ENCODE data around the gene UBXN6.

The UBXN6 gene

GRCh38 chr19:4477034-4477801 lies 19.6 kb upstream of the UBXN6 start:
- H3K36me3 Mint-ChIP-seq (ENCODE audit: low read depth) = peaks cover 27% of the 10 kb centered on the region
- H3K4me3 Mint-ChIP-seq = peak overlapping the region in 2 of 3 experiments; percentile 43 to 53
- H3K27me3 Mint-ChIP-seq (ENCODE audit: low read depth) = no peaks in the 10 kb centered on the region
- no peaks in the 10 kb centered on the region for H3K9me3 Mint-ChIP-seq
- TF ChIP-seq, protein P1, sequence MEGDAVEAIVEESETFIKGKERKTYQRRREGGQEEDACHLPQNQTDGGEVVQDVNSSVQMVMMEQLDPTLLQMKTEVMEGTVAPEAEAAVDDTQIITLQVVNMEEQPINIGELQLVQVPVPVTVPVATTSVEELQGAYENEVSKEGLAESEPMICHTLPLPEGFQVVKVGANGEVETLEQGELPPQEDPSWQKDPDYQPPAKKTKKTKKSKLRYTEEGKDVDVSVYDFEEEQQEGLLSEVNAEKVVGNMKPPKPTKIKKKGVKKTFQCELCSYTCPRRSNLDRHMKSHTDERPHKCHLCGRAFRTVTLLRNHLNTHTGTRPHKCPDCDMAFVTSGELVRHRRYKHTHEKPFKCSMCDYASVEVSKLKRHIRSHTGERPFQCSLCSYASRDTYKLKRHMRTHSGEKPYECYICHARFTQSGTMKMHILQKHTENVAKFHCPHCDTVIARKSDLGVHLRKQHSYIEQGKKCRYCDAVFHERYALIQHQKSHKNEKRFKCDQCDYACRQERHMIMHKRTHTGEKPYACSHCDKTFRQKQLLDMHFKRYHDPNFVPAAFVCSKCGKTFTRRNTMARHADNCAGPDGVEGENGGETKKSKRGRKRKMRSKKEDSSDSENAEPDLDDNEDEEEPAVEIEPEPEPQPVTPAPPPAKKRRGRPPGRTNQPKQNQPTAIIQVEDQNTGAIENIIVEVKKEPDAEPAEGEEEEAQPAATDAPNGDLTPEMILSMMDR (IDR thresholded peaks at IDR 0.05; ENCODE audit: unreplicated experiment in 3 of 3) = no peak
- peaks cover 8% of the 10 kb centered on the region for H3K4me1 Mint-ChIP-seq
- H3K27ac Mint-ChIP-seq = no peak overlapping the region

GRCh38 chr19:4474514-4475022 lies 17.0 kb upstream of the UBXN6 start:
- Mint-ChIP-seq H3K27ac (peak overlapping the region; percentile 81 to 91 (median 84)), H3K27me3 (ENCODE audit: low read depth) (no peaks in the 10 kb centered on the region), H3K4me1 (peaks cover 8% of the 10 kb centered on the region), H3K4me3 (peak overlapping the region; percentile 88 to 90 (median 90)), H3K36me3 (ENCODE audit: low read depth) (peaks cover 19% of the 10 kb centered on the region), H3K9me3 (no peaks in the 10 kb centered on the region)
- TF ChIP-seq, protein P1 (IDR thresholded peaks at IDR 0.05; ENCODE audit: unreplicated experiment in 3 of 3) = no peak

GRCh38 chr19:4473763-4474513 lies 16.3 kb upstream of the UBXN6 start:
- Mint-ChIP-seq H3K9me3 (no peaks in the 10 kb centered on the region), H3K36me3 (ENCODE audit: low read depth) (peaks cover 19% of the 10 kb centered on the region), H3K27me3 (ENCODE audit: low read depth) (no peaks in the 10 kb centered on the region), H3K27ac (peak overlapping the region; percentile 81 to 91 (median 84)), H3K4me3 (peak overlapping the region; percentile 88 to 90 (median 90)), H3K4me1 (peaks cover 8% of the 10 kb centered on the region)
- TF ChIP-seq, protein P1 (IDR thresholded peaks at IDR 0.05; ENCODE audit: unreplicated experiment in 3 of 3) = no peak

- Mint-ChIP-seq H3K27ac (peak overlapping the region; percentile 22 to 91 (median 22)), H3K4me1 (peaks cover 8% of the 10 kb centered on the region), H3K9me3 (no peaks in the 10 kb centered on the region), H3K36me3 (ENCODE audit: low read depth) (peaks cover 19% of the 10 kb centered on the region), H3K27me3 (ENCODE audit: low read depth) (no peaks in the 10 kb centered on the region), H3K4me3 (peak overlapping the region; percentile 88 to 90 (median 90))
- TF ChIP-seq, protein P1 (IDR thresholded peaks at IDR 0.05; ENCODE audit: unreplicated experiment in 3 of 3) = no peak
Measured at GRCh38 chr19:4473011-4473762, 15.6 kb upstream of the UBXN6 start.

DNA sequence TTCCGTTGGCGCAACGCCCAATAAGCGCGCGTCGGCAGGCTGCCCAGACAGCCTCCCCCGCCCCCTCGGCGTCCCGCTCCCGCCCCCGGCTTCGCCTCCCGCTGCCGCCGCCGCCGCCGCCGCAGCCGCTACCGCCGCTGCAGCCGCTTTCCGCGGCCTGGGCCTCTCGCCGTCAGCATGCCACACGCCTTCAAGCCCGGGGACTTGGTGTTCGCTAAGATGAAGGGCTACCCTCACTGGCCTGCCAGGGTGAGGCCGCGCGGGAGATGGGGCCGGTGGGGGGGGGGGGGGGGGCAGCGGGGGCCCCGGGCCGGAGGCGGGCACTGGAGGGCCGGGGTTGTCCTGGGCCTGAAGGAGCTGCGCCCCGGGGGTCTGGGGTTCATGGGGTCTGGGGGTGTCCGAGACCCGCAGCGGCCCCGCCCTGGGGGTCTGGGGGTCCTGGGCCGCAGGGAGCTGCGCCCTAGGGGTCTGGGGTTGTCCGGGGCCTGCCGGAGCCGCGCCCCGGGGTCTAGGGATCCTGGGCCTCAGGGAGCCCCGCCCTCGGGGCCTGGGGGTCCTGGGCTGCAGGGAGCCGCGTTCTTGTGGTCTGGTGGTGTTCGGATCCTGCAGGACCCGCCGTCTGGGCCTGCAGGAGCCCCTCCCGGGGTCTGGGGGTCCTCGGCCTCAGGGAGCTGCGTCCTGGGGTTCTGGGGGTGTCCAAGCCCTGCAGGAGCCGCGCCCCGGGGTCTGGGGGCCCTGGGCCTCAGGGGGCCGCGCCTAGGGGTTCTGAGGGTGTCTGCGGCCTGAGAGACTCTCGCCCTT lies 14.8 kb upstream of the UBXN6 start, which contains the start of gene HDGFL2:
TSS of gene HDGFL2 (plus strand) at position 124 of the 801 bp plus-strand sequence. CDS start at position 178, 54 bp downstream.
- no peaks in the 10 kb centered on the region for H3K27me3 Mint-ChIP-seq (ENCODE audit: low read depth)
- peaks cover 8% of the 10 kb centered on the region for H3K4me1 Mint-ChIP-seq
- peak within 1 kb of the TSS; percentile 88 to 90 (median 90) for H3K4me3 Mint-ChIP-seq
- H3K9me3 Mint-ChIP-seq = no peaks in the 10 kb centered on the region
- H3K27ac Mint-ChIP-seq = peak within 1 kb of the TSS; percentile 22 to 51 (median 22)
- TF ChIP-seq, protein P1 (IDR thresholded peaks at IDR 0.05; ENCODE audit: unreplicated experiment in 3 of 3) = no peak
- peaks cover 11% of the 10 kb centered on the region for H3K36me3 Mint-ChIP-seq (ENCODE audit: low read depth)
